CD4-positive, alpha-beta T cell treated with Interleukin-2 at 100 ng/mL for 4 hours (primary cell): ENCODE results near the gene ITM2B.
"Not testable (repeated sequence)": the region's sequence is repeated elsewhere in the genome, so short reads cannot be mapped to it uniquely, and the experiment has no call there.

ENCODE experiments used
- DNase-seq: peaks from one replicate; pipeline ENCODE4 v3.0.0-alpha.2; 2020; ENCODE audit warnings: low spot score

Gene ITM2B

DNA sequence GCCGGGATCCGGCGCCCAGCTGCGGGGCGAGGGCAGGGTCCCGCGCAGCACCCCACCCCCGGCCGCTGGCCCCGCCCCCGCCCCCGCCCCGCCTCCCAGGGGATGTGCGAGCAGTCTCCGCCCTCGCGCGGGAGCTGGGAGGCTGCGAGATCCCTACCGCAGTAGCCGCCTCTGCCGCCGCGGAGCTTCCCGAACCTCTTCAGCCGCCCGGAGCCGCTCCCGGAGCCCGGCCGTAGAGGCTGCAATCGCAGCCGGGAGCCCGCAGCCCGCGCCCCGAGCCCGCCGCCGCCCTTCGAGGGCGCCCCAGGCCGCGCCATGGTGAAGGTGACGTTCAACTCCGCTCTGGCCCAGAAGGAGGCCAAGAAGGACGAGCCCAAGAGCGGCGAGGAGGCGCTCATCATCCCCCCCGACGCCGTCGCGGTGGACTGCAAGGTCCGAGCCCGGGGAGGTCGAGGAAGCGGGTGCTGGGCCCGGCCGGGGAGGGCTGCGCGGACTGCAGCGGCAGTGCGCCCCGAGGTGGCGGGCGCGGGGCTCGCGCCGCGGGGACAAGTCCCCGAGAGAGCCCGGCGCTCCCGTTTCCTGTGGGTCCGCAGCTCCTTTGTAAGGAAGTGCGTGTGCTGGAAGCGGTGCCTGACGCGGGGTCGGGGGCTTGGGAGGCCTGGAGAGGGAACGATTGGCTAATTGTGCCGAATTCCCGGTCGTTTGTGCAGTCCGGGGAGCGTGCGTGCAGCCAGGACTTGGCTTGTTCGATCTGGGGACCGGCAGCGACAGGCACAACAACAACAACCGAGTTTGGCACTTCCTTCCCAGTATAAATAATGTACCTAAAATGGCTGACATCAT, at the start of gene ITM2B:
ITM2B (plus strand) TSS at position 161 of the 843 bp plus-strand sequence; CDS start at position 316, 155 bp downstream.
- peak; percentile 61 for DNase-seq

DNA sequence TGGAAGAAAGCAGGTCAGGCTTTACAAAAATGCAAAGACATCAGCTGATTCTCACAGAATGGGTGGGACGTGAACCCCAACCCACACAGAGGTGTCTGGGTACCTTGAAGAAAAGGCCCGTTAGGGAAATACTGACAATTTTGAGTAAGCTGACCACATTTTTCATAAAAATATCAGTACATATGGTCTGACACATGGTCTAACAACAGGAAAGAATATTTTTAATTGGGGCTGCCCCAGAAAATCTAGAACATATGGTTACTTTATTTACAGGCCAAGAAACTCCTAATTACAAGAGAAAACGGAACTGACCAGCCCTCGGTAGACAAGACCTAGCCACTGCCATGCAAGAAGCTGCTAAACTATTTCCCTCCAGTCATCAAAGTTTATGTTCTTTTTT, 48.7 kb upstream of the ITM2B start:
- DNase-seq = no peak

DNA sequence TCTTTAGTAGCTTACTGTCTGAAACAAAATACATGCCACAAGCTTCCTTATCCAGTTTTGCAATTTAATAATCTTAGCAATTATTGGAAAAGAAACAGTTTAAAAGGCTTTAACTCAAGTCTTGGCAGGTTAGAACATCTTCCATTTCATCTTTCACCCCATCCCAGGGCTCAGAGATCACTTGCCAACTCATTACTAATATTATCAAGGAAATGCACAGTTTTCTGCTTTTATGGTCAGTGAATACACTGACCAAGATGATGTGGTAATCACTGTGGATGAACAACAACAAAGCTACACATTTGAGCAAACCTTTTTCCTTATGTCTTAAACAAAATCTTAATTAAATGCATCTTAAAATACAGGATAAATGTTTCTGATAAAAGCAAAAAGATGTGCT, 48.0 kb upstream of the ITM2B start:
- no peak for DNase-seq

- no peak for DNase-seq
Measured at GRCh38 chr13:48186722-48187121, 46.3 kb upstream of the ITM2B start.

- DNase-seq = no peak
Measured at GRCh38 chr13:48188131-48188530, 44.9 kb upstream of the ITM2B start.

DNA sequence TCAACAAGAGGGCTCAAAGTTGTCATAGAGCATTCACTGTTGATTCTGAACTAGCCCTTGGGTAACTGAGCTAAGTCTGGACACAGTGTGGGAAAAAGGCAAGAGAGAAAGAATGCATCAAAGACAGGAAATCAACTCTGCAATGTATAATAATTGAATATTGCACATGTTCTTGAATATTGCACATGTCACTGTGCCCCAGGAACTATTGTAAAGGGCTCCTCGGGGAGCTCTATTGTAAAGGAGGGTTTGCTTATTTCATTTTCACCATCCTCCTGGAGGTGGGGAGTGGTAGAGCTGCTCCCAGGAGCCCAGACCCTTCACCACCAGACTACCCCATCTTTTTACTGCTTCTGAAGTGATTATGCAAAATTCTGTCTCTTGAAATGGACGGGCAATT, 44.4 kb upstream of the ITM2B start:
- no peak for DNase-seq

DNA sequence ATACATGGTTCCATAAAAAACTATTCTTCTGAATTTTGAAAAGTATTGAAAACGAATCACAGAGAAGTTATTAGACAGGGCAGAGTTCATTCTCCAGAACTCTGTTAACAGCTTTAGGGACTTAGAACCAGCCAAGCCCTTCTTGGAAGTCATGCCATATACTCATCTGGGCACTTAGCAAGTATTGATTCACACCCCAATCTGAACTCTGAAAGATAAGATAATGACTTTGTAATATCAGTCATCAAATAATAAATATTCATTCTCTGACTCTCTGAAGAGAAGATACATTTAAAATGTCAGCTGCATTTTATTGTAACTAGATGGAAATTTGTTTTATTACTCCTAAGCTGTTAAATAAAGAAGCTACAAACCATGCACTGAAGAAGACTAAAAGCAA, 43.8 kb upstream of the ITM2B start:
- no peak for DNase-seq

DNA sequence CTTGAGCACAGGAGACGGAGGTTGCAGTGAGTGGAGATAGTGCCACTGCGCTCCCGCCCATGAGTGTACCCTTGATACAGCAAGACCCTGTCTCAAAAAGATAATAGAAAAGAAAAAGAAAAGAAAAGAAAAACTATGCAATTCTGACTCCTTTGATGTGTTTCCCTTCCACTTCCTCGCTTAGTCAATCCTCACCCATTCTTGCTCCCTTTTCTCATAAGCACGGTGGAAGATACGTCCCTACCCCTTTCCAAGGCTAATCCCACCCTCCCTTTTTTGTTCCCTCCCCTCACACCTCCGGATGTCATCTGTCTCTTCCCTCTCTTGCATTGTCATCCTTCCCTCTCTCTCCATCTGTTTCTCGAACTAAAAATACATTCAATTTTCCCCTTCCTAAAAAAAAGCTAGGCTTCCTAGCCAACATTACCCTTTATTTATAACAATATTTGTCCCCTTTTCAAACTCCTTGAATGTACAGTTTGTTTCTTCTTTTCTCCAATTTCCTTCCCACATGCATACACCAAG, 40.5 kb upstream of the ITM2B start:
- no peak for DNase-seq

GRCh38 chr13:48194379-48194754, 38.6 kb upstream of the ITM2B start:
- no peak for DNase-seq

DNA sequence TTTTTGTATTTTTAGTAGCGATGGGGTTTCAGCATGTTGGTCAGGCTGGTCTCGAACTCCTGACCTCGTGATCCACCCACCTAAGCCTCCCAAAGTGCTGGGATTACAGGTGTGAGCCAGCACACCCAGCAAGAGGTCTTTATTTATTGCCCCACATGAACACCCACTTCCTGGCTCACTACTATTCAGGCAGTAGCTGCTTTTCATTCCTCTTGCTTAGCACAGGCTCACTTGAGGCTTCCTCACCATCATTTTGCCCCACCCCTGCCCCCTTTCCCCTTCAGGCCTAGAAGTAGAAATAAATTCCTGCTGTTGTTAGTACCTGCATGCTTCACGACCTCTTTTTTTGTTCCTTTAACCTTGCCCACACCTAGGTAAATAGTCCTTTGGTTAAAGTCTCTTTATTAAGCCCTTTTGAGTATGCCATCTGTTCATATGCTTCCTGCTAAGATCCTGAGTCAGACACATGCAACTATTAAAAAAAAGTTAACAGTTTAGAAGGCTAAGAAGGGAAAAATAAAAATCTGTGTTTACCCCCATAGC, 33.5 kb upstream of the ITM2B start:
- no peak for DNase-seq

GRCh38 chr13:48201044-48201443, 32.0 kb upstream of the ITM2B start:
- DNase-seq = no peak

GRCh38 chr13:48207207-48207606, 25.8 kb upstream of the ITM2B start:
- DNase-seq = not testable (repeated sequence)

DNA sequence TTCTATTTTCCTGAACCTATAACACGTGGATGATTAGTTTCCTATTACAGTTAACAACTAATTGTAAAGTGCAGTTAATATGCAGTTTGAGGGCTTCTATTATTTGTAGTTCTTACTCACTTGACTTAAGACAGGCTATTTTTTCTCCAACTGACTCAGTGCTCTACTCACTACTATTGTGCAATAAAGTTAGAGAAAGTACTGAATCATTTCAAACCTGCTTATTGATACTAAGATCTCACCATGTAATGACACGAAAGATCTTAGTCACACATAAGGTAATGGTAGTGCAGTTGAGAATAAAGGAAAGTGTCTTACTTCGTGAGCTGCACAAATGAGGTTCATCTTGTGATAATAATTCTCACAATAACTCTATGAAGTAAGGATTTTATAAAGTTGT, 22.8 kb upstream of the ITM2B start:
- no peak for DNase-seq

GRCh38 chr13:48214519-48215121, 18.4 kb upstream of the ITM2B start:
- peak; percentile 46 for DNase-seq

DNA sequence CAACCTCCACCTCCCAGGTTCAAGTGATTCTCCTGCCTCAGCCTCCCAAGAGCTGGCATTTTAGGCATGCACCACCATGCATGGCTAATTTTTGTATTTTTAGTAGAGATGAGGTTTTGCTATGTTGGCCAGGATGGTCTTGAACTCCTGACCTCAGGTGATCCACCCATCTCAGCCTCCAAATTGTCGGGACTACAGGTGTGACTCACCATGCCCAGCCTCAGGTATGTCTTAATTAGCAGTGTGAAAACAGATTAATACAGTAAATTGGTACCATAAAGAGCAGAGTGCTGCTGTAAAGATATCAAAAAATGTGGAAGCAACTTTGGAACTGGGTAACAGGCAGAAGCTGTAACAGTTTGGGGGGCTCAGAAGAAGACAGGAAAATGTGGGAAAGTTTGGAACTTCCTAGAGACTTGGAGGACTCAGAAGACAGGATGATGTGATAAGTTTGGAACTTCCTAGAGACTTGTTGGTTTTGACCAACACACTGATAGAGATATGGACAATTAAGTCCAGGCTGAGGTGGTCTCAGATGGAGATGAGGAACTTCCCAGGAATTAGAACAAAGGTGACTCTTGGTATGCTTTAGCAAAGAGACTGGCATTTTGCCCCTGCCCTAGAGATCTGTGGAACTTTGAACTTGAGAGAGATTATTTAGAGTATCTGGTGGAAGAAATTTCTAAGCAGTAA, 17.3 kb upstream of the ITM2B start:
- not testable (repeated sequence) for DNase-seq

DNA sequence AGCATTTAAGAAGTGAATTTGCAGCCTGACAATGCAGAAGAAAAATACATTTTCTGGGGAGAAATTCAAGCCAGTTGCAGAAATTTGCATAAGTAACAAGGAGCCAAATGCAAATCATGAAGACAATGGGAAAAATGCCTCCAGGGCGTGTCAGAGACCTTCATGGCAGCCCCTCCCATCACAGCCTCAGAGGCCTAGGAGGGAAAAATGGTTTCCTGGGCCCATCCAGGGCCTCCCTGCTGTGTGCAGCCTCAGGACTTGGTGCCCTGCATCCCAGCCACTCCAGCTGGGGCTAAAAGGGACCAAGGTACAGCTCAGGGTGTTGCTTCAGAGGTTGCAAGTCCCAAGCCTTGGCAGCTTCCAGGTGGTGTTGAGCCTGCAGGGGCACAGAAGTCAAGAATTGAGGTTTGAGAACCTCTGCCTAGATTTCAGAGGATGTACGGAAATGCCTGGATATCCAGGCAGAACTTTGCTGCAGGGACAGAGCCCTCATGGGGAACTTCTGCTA, 16.7 kb upstream of the ITM2B start:
- DNase-seq = no peak

- DNase-seq = peak; percentile 23
Measured at GRCh38 chr13:48220592-48220980, 12.4 kb upstream of the ITM2B start.

DNA sequence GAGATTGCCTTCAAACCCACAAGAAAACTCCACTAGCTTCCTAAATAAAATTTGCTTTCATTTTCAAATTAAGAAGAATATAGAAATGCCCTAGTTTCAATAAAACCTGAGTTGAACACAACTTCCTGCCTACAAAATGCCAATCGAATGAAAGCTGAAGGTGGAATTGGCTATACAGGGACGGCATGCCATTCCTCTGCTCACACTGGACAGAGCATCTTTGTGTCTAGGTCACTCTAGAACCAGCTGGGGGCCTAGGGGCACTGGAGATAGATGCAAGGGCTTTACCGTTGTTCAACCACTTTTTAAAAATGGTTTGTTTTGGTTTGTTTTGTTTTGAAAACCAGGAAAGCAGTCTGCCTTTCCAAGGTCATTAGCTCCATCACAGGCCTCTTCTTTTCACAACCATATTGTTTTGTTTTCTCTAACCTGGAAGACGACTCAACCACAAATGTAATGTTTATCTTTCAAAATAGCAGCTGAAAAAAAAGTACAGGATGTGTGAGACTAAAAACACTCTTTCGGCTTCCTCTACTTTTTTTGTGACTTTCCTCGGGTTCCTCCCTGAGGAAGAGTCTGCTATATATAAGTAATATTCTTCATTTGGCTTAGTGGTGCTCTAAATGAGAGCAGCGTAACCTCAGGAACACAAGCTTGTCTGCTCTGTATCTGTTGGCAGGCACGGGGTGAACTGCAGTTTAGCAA, 11.9 kb upstream of the ITM2B start:
- peak; percentile 32 for DNase-seq

DNA sequence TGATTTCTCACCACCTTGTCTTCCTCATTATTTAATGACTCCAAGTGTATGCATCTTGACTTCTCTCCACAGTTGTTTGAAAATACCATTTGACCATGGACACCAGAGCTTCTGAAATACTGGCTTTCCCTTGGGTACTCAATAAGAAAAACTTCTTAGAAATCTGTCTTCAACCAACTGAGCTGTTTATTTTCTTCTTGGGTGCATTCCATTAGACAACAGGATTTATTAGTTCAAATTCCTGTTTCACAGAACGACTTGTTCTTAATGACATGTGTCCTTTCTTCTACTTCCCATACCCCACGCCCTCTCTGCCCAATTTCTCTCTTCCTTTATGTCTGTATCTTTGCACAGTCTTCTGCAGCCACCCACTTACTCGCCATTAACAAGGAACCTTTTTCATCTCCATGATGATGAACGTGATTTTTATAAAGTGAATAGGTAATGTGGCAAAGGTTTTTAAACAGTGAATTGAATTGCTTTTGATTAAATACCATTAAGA, 11.3 kb upstream of the ITM2B start:
- no peak for DNase-seq

GRCh38 chr13:48222358-48223301, 10.4 kb upstream of the ITM2B start:
- peak; percentile 23 for DNase-seq
